Osteocyte (in vitro differentiated cells): Measurements from ENCODE around the gene SDF4. TPM values are rescaled to one million over a fixed set of nuclear protein-coding genes. Genes with fewer than 3 reads are reported as not detected.

Experiments
- DNase-seq: peaks from one replicate; pipeline ENCODE4 v3.0.0; 2021; ENCODE audit warnings: mixed read lengths; ENCODE audit not compliant: unreplicated experiment; ENCODE audit errors: extremely low spot score
- H3K27ac Mint-ChIP-seq: one replicate; pipeline ENCODE4 v1.8.0; 2021; ENCODE audit warnings: mild to moderate bottlenecking, mixed read lengths; ENCODE audit not compliant: unreplicated experiment
- H3K27me3 Mint-ChIP-seq: one replicate; pipeline ENCODE4 v1.8.0; 2021; ENCODE audit warnings: mixed read lengths; ENCODE audit not compliant: unreplicated experiment
- H3K36me3 Mint-ChIP-seq: one replicate; pipeline ENCODE4 v1.8.0; 2021; ENCODE audit warnings: mixed read lengths; ENCODE audit not compliant: unreplicated experiment
- H3K4me1 Mint-ChIP-seq: one replicate; pipeline ENCODE4 v1.8.0; 2021; ENCODE audit warnings: mixed read lengths; ENCODE audit not compliant: unreplicated experiment
- H3K4me3 Mint-ChIP-seq: one replicate; pipeline ENCODE4 v1.8.0; 2021; ENCODE audit warnings: mild to moderate bottlenecking, moderate library complexity, mixed read lengths; ENCODE audit not compliant: unreplicated experiment
- H3K9me3 Mint-ChIP-seq: one replicate; pipeline ENCODE4 v1.8.0; 2021; ENCODE audit warnings: mixed read lengths; ENCODE audit not compliant: unreplicated experiment
- microRNA-seq: library from miRNA; unstranded; fragments of <30 nt; microRNA quantifications from one replicate; pipeline ENCODE4 v1.1.0, GENCODE V29; 2020; ENCODE audit not compliant: unreplicated experiment
- total RNA-seq: library from RNA; stranded (reverse); gene quantifications from 2 replicates; pipeline ENCODE4 v1.2.1, GENCODE V29; 2021
- TF ChIP-seq, protein P1 (sequence below): fragments of 200-600 bp; sonication (generic); IDR thresholded peaks from 2 replicates; pipeline ENCODE4 v1.5.0; 2021; ENCODE audit warnings: antibody characterized with exemption, mild to moderate bottlenecking, moderate library complexity

The SDF4 gene
- total RNA-seq, 1 donor from 2014 or later: 196 TPM

GRCh38 chr1:1168451-1169411 is 63.1 kb downstream of the SDF4 start:
- DNase-seq: no peak
- H3K4me1 Mint-ChIP-seq: peaks cover 9% of the 10 kb centered on the region

GRCh38 chr1:1167841-1168450 is 63.9 kb downstream of the SDF4 start:
- H3K27ac Mint-ChIP-seq: no peak overlapping the region
- H3K27me3 Mint-ChIP-seq: no peaks in the 10 kb centered on the region
- no peaks in the 10 kb centered on the region for H3K36me3 Mint-ChIP-seq
- TF ChIP-seq, protein P1, sequence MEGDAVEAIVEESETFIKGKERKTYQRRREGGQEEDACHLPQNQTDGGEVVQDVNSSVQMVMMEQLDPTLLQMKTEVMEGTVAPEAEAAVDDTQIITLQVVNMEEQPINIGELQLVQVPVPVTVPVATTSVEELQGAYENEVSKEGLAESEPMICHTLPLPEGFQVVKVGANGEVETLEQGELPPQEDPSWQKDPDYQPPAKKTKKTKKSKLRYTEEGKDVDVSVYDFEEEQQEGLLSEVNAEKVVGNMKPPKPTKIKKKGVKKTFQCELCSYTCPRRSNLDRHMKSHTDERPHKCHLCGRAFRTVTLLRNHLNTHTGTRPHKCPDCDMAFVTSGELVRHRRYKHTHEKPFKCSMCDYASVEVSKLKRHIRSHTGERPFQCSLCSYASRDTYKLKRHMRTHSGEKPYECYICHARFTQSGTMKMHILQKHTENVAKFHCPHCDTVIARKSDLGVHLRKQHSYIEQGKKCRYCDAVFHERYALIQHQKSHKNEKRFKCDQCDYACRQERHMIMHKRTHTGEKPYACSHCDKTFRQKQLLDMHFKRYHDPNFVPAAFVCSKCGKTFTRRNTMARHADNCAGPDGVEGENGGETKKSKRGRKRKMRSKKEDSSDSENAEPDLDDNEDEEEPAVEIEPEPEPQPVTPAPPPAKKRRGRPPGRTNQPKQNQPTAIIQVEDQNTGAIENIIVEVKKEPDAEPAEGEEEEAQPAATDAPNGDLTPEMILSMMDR: no peak
- H3K9me3 Mint-ChIP-seq: no peaks in the 10 kb centered on the region
- no peak overlapping the region for H3K4me3 Mint-ChIP-seq
- DNase-seq: no peak
- peaks cover 9% of the 10 kb centered on the region for H3K4me1 Mint-ChIP-seq

More at GRCh38 chr1:1168451-1169411, 63.1 kb downstream of the SDF4 start:
- H3K27ac Mint-ChIP-seq: no peak overlapping the region
- TF ChIP-seq, protein P1: no peak
- no peaks in the 10 kb centered on the region for H3K36me3 Mint-ChIP-seq
- no peaks in the 10 kb centered on the region for H3K27me3 Mint-ChIP-seq
- no peak overlapping the region for H3K4me3 Mint-ChIP-seq
- H3K9me3 Mint-ChIP-seq: no peaks in the 10 kb centered on the region

- H3K9me3 Mint-ChIP-seq: no peaks in the 10 kb centered on the region
- DNase-seq: no peak
- TF ChIP-seq, protein P1: no peak
Observed at GRCh38 chr1:1167398-1167821, 64.4 kb downstream of the SDF4 start.

More at GRCh38 chr1:1167398-1167821, 64.4 kb downstream of the SDF4 start:
- no peaks in the 10 kb centered on the region for H3K36me3 Mint-ChIP-seq
- no peak overlapping the region for H3K27ac Mint-ChIP-seq
- H3K4me3 Mint-ChIP-seq: no peak overlapping the region
- H3K27me3 Mint-ChIP-seq: no peaks in the 10 kb centered on the region
- peaks cover 9% of the 10 kb centered on the region for H3K4me1 Mint-ChIP-seq

Small RNA genes lying within 50 kb of the gene (microRNA-seq; reads per million reads assigned to microRNA genes)
- gene MIR200A (4.9 reads per million), gene MIR200B (25.2 reads per million, percentile 33 among the genes with 10 or more reads in this experiment), gene MIR429 (11.0 reads per million, percentile 14 among the genes with 10 or more reads in this experiment)

Other genes starting within 250 kb of the SDF4 start
- 0.13 TPM in 1 of 2 replicates, not detected in the other for gene PERM1, start 249.9 kb downstream of the SDF4 start, total RNA-seq
- gene HES4, start 231.9 kb downstream of the SDF4 start, total RNA-seq: 75.0 and 79.2 TPM in 2 replicates
- gene ISG15, start 218.5 kb downstream of the SDF4 start, total RNA-seq: 29.3 and 30.6 TPM in 2 replicates
- gene AGRN, start 211.9 kb downstream of the SDF4 start, total RNA-seq: 175 and 191 TPM in 2 replicates
- not detected in 2 replicates for gene RNF223, start 157.7 kb downstream of the SDF4 start, total RNA-seq
- 16.9 and 17.9 TPM in 2 replicates for gene C1orf159, start 115.9 kb downstream of the SDF4 start, total RNA-seq
- gene TTLL10, start 58.1 kb downstream of the SDF4 start, total RNA-seq: not detected in 2 replicates
- gene TNFRSF18, start 25.4 kb downstream of the SDF4 start, total RNA-seq: not detected in 2 replicates
- 0.19 TPM in 1 of 2 replicates, not detected in the other for gene TNFRSF4, start 17.8 kb downstream of the SDF4 start, total RNA-seq
- 38.6 and 39.8 TPM in 2 replicates for gene B3GALT6, start 236 bp upstream of the SDF4 start, total RNA-seq
- 3.6 and 3.8 TPM in 2 replicates for gene C1QTNF12, start 14.7 kb upstream of the SDF4 start, total RNA-seq
- 58.2 and 65.1 TPM in 2 replicates for gene UBE2J2, start 41.9 kb upstream of the SDF4 start, total RNA-seq
- gene SCNN1D, start 48.4 kb upstream of the SDF4 start, total RNA-seq: 6.2 and 11.0 TPM in 2 replicates
- 62.7 and 73.8 TPM in 2 replicates for gene ACAP3, start 75.9 kb upstream of the SDF4 start, total RNA-seq
- gene PUSL1, start 76.6 kb upstream of the SDF4 start, total RNA-seq: 21.5 and 22.1 TPM in 2 replicates
- gene INTS11, start 92.7 kb upstream of the SDF4 start, total RNA-seq: 101 and 106 TPM in 2 replicates
- gene CPTP, start 92.8 kb upstream of the SDF4 start, total RNA-seq: 23.5 and 24.7 TPM in 2 replicates
- gene TAS1R3, start 99.3 kb upstream of the SDF4 start, total RNA-seq: 0.57 and 0.97 TPM in 2 replicates
- 92.9 and 95.7 TPM in 2 replicates for gene DVL1, start 117.4 kb upstream of the SDF4 start, total RNA-seq
- gene MXRA8, start 126.6 kb upstream of the SDF4 start, total RNA-seq: 440 and 449 TPM in 2 replicates
- gene AURKAIP1, start 143.2 kb upstream of the SDF4 start, total RNA-seq: 116 and 120 TPM in 2 replicates
- gene CCNL2, start 167.3 kb upstream of the SDF4 start, total RNA-seq: 262 and 272 TPM in 2 replicates
- gene MRPL20, start 175.3 kb upstream of the SDF4 start, total RNA-seq: 82.1 and 86.9 TPM in 2 replicates
- gene ANKRD65, start 189.3 kb upstream of the SDF4 start, total RNA-seq: 0.21 and 0.24 TPM in 2 replicates
- 15.6 and 17.5 TPM in 2 replicates for gene VWA1, start 203.7 kb upstream of the SDF4 start, total RNA-seq
- 0.27 and 0.44 TPM in 2 replicates for gene ATAD3C, start 217.7 kb upstream of the SDF4 start, total RNA-seq
- gene ATAD3B, start 239.8 kb upstream of the SDF4 start, total RNA-seq: 26.9 and 28.6 TPM in 2 replicates